Measurements from ENCODE around the gene SLC36A3.

SLC36A3 gene

GRCh38 chr5:151233616-151234085, 69.9 kb downstream of the SLC36A3 start:
- DNase-seq (ENCODE audit: low spot score): no peak
- POLR2A ChIA-PET (ENCODE audit: low non-redundant PET): no interaction called here
- TF ChIP-seq CTCF (conservative IDR thresholded peaks at IDR 0.05; ENCODE audit: low read depth): no peak
- CTCF ChIA-PET: interaction anchor here (0.6 kb wide), 2 partner anchors 89 to 299 kb away, joined by 3 to 5 read pairs; no protein-coding TSS in a partner anchor
- H3K27ac ChIP-seq: no peak overlapping the region

- TF ChIP-seq CTCF (conservative IDR thresholded peaks at IDR 0.05; ENCODE audit: low read depth): no peak
- DNase-seq (ENCODE audit: low spot score): no peak
- POLR2A ChIA-PET (ENCODE audit: low non-redundant PET): interaction anchor here (0.6 kb wide), 1 partner anchor 190 kb away, joined by 13 read pairs; no protein-coding TSS in a partner anchor
- H3K27ac ChIP-seq: no peak overlapping the region
- CTCF ChIA-PET: interaction anchor here (0.6 to 2.7 kb wide), 5 partner anchors 8 to 772 kb away, joined by 3 to 10 read pairs (median 4); no protein-coding TSS in a partner anchor
Observed at GRCh38 chr5:151231359-151231758, 72.2 kb downstream of the SLC36A3 start.

DNA sequence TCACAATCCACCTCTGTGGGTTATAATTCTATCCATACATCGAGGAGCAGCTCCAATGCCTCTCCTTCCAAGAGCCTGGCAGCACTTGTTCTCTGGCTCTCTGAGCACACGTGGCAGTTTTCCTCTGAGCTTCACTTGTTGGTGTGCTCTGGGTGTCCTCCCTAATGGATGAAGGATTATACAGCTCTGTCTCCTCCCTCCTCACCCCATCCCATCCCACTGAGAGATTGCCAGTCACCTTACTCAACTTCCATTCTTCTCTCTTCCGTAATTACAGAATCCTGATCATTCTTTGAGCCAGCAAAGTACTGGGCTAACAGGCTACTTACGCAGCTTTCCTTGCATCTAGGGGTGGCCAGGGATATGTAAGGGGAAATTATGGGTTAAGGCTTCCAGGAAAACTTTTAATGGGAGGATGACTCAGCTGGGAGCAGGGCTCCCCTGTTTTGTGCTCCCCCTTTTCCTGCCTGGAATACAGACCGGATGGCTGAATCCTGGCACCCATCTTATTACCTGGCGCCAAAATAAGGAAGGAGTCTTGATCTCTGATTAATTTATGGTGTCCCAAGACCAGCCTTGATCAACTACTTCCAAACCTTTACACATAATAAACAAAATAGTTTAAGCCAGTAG, 73.4 kb downstream of the SLC36A3 start:
- ChIA-PET CTCF (interaction anchor here (1.5 to 2.7 kb wide), 2 partner anchors 9 to 22 kb away, joined by 3 to 10 read pairs; no protein-coding TSS in a partner anchor), POLR2A (ENCODE audit: low non-redundant PET) (no interaction called here)
- TF ChIP-seq CTCF (conservative IDR thresholded peaks at IDR 0.05; ENCODE audit: low read depth): no peak
- no peak for DNase-seq (ENCODE audit: low spot score)
- no peak overlapping the region for H3K27ac ChIP-seq

- no peak for DNase-seq (ENCODE audit: low spot score)
- no peak overlapping the region for H3K27ac ChIP-seq
- CTCF ChIA-PET: interaction anchor here (1.5 to 2.7 kb wide), 2 partner anchors 10 to 20 kb away, joined by 3 to 10 read pairs; no protein-coding TSS in a partner anchor
- no peak for TF ChIP-seq CTCF (conservative IDR thresholded peaks at IDR 0.05; ENCODE audit: low read depth)
- POLR2A ChIA-PET (ENCODE audit: low non-redundant PET): no interaction called here
Observed at GRCh38 chr5:151228986-151229385, 74.6 kb downstream of the SLC36A3 start.

- DNase-seq (ENCODE audit: low spot score): no peak
- no peak for TF ChIP-seq CTCF (conservative IDR thresholded peaks at IDR 0.05; ENCODE audit: low read depth)
- ChIA-PET POLR2A (ENCODE audit: low non-redundant PET) (no interaction called here), CTCF (interaction anchor here (0.5 to 1.2 kb wide), 3 partner anchors 85 to 113 kb away, joined by 3 to 5 read pairs (median 4); no protein-coding TSS in a partner anchor)
- no peak overlapping the region for H3K27ac ChIP-seq
Observed at GRCh38 chr5:151227918-151228447, 75.6 kb downstream of the SLC36A3 start.

All from RWPE1 (cell line).